ENCODE results near the gene ADARB1. TPM values are rescaled to one million over a fixed set of nuclear protein-coding genes. Genes with fewer than 3 reads are reported as not detected.
A peak's percentile ranks its signal among the peaks of the same experiment; 100 is the strongest.

ADARB1 gene
- total and polyA plus RNA-seq, 2 donors (not counting 1 experiment from before 2014, with no cell fraction given), result 17.1 to 33.3 TPM

DNA sequence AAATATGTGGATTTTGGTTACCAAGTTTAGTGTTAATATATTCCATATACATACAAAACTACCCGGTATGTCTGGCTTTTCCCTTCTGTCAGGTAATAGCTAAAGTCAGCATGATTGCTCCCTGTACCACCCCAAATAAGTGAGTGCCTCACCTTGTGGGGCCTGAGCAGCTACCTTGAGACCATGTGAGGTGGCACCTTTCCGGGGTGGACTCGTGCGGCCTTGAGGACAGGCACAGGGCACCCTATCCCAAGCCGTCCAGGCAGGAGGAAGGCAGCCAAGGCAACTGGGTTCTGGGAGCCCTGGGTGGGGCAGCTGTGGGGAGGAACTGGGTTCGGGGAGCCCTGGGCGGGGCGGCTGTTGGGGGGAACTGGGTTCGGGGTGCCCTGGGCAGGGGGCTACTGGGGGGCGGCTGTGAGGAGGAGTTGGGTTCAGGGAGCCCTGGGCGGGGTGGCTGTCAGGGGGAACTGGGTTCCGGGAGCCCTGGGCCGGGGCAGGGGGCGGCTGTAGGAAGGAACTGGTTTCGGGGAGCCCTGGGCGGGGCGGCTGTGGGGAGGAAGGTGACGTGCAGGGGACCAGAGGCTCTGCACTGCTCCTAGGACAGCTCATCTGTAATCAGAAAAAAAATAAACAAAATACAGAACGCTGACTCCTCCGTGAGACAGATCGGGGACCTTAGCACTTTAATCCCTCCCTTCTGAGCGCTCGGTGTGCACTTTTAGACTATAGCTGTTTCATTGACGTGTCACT, 150.0 kb downstream of the ADARB1 start:
- no peak overlapping the region for H3K4me2 ChIP-seq (replicated peaks; ENCODE audit: low read depth, low read length, poor library complexity, severe bottlenecking)
- H3K4me1 ChIP-seq (ENCODE audit: control insufficient read depth in 2 of 2, insufficient read depth in 2 of 2, low read length in 2 of 2), result peaks cover 3 to 8% of the 10 kb centered on the region in 2 donors
- intact Hi-C loops (cut with micrococcal nuclease), result no loop called here
- 81% methylated on average over 19 of the region's 24 CpGs for WGBS (ENCODE audit: insufficient coverage)
- Mint-ChIP-seq H3K27me3 (no peaks in the 10 kb centered on the region), H3K4me1 (peaks cover 27% of the 10 kb centered on the region), H3K4me3 (peak overlapping the region; percentile 19), H3K27ac (peak overlapping the region; percentile 84), H3K9me3 (ENCODE audit: insufficient read depth) (no peaks in the 10 kb centered on the region)
- H3K4me3 ChIP-seq (ENCODE audit: control extremely low read depth in 1 of 5, extremely low read depth in 1 of 5, insufficient read depth in 1 of 5, low read depth in 2 of 5, low read length in 4 of 5), result no peak overlapping the region
- ATAC-seq (ENCODE audit: low read depth) (peak; percentile 36), DNase-seq (no peak)
- H3K36me3 ChIP-seq (replicated peaks in 1 of 2; ENCODE audit: control extremely low read depth in 1 of 2, control insufficient read depth in 1 of 2, extremely low read depth in 1 of 2, insufficient read depth in 2 of 2, low read length in 1 of 2), result peaks cover 0 to 33% of the 10 kb centered on the region in 2 experiments
- H3K27me3 ChIP-seq (replicated peaks in 1 of 4; ENCODE audit: control extremely low read depth in 1 of 4, control insufficient read depth in 3 of 4, insufficient read depth in 4 of 4, low read length in 3 of 4), result no peaks in the 10 kb centered on the region
- H2AFZ ChIP-seq (ENCODE audit: insufficient read depth, low read depth, low read length, poor library complexity, severe bottlenecking), result no peak overlapping the region
- peak overlapping the region in 1 of 2 donors; percentile 4 for H3K27ac ChIP-seq (ENCODE audit: low read length in 2 of 2)
- no peaks in the 10 kb centered on the region for H3K79me2 ChIP-seq (ENCODE audit: control insufficient read depth, insufficient read depth, low read length)
- ChIA-PET CTCF (interaction anchor here (1.0 kb wide), 1 partner anchor 18 kb away, joined by 3 read pairs; no protein-coding TSS in a partner anchor), POLR2A (interaction anchor here (0.6 kb wide), 1 partner anchor 414 kb away, joined by 6 read pairs; no protein-coding TSS in a partner anchor)
- no peak overlapping the region for H3K9ac ChIP-seq (ENCODE audit: low read length)
- TF ChIP-seq, protein P1, sequence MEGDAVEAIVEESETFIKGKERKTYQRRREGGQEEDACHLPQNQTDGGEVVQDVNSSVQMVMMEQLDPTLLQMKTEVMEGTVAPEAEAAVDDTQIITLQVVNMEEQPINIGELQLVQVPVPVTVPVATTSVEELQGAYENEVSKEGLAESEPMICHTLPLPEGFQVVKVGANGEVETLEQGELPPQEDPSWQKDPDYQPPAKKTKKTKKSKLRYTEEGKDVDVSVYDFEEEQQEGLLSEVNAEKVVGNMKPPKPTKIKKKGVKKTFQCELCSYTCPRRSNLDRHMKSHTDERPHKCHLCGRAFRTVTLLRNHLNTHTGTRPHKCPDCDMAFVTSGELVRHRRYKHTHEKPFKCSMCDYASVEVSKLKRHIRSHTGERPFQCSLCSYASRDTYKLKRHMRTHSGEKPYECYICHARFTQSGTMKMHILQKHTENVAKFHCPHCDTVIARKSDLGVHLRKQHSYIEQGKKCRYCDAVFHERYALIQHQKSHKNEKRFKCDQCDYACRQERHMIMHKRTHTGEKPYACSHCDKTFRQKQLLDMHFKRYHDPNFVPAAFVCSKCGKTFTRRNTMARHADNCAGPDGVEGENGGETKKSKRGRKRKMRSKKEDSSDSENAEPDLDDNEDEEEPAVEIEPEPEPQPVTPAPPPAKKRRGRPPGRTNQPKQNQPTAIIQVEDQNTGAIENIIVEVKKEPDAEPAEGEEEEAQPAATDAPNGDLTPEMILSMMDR (IDR thresholded peaks at IDR 0.05), result no peak
- TF ChIP-seq EZH2 (IDR thresholded peaks at IDR 0.05; ENCODE audit: borderline replicate concordance, insufficient read depth, low read depth, low read length, poor library complexity, severe bottlenecking), result no peak
- H3K9me3 ChIP-seq (ENCODE audit: control extremely low read depth in 1 of 3, control insufficient read depth in 2 of 3, insufficient read depth in 1 of 3, low read length in 2 of 3), result no peaks in the 10 kb centered on the region
- no peaks in the 10 kb centered on the region for H4K20me1 ChIP-seq (ENCODE audit: control insufficient read depth, insufficient read depth, low read length, poor library complexity, severe bottlenecking)

All from B cell (primary cell).